HG03095 (cell line): ENCODE data around the gene DYRK2.

Source experiments
- ATAC-seq: cut with Tn5 transposase; IDR thresholded peaks from one replicate; pipeline ENCODE4 v1.9.1; 2021; ENCODE audit warnings: moderate library complexity; ENCODE audit not compliant: unreplicated experiment

Gene DYRK2

GRCh38 chr12:67701121-67701520 lies 52.6 kb downstream of the DYRK2 start:
- ATAC-seq = no peak

- ATAC-seq = no peak
These were observed 53.6 kb downstream of the DYRK2 start for GRCh38 chr12:67702136-67702535.

GRCh38 chr12:67704071-67704470 lies 55.5 kb downstream of the DYRK2 start:
- no peak for ATAC-seq

- ATAC-seq = no peak
These were observed 57.1 kb downstream of the DYRK2 start for GRCh38 chr12:67705394-67706370.

GRCh38 chr12:67709367-67709954 lies 60.9 kb downstream of the DYRK2 start:
- no peak for ATAC-seq

GRCh38 chr12:67710582-67710981 lies 62.0 kb downstream of the DYRK2 start:
- peak; percentile 99 for ATAC-seq

GRCh38 chr12:67712011-67712410 lies 63.5 kb downstream of the DYRK2 start:
- ATAC-seq = no peak

- no peak for ATAC-seq
These were observed 66.1 kb downstream of the DYRK2 start for GRCh38 chr12:67714648-67715047.
